ENCODE data around the gene PRDM16.

- no peak for TF ChIP-seq CTCF (conservative IDR thresholded peaks at IDR 0.05; ENCODE audit: low read length)
- TF ChIP-seq EZH2phosphoT487 (IDR thresholded peaks at IDR 0.05; ENCODE audit: borderline replicate concordance, low read depth, low read length), result no peak
These were observed 28.2 kb downstream of the PRDM16 start for GRCh38 chr1:3097231-3097630.
